ENCODE measurements around the gene TRERF1.

Gene TRERF1

DNA sequence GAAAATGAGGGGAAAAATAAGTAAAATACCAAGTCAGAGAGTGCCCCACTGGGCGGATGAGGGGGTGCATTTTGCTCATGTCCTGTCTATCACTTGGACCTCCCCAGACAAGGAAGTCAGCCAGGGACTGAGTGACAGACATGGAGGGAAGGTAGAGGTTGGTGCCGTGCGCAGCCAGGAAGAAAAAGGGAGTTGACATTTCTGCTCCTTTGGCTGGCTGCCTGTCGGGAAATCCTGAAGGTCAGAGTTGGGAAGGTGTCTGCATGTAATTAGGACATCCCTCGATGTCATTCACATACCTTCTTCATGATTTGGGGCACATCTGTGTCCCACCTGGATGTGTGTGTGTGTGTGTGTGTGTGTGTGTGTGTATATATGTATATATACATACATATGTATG, 269.6 kb downstream of the TRERF1 start:
- TF ChIP-seq, protein P1, sequence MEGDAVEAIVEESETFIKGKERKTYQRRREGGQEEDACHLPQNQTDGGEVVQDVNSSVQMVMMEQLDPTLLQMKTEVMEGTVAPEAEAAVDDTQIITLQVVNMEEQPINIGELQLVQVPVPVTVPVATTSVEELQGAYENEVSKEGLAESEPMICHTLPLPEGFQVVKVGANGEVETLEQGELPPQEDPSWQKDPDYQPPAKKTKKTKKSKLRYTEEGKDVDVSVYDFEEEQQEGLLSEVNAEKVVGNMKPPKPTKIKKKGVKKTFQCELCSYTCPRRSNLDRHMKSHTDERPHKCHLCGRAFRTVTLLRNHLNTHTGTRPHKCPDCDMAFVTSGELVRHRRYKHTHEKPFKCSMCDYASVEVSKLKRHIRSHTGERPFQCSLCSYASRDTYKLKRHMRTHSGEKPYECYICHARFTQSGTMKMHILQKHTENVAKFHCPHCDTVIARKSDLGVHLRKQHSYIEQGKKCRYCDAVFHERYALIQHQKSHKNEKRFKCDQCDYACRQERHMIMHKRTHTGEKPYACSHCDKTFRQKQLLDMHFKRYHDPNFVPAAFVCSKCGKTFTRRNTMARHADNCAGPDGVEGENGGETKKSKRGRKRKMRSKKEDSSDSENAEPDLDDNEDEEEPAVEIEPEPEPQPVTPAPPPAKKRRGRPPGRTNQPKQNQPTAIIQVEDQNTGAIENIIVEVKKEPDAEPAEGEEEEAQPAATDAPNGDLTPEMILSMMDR (conservative IDR thresholded peaks at IDR 0.05; ENCODE audit: low read depth, low read length) = no peak
- no peak overlapping the region for H3K4me3 ChIP-seq (ENCODE audit: low read length)
- DNase-seq (ENCODE audit: low read depth) = no peak

DNA sequence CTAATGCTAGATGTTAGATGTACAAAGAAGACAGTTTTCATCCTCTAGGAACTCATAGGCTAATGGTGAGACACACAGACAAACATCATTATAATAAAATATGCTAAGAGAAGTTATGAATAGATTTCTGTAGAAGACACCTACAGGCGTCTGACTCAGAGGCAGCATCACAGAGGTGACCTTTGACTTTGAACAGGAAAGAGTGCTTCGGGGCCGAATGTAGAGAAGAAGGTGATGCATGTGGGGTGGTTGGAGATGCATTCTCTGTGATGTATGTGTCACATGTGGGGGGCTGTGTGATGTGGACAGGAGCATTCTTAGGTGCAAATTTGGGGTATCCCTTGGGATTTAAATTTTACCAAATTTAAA, 271.8 kb downstream of the TRERF1 start:
- TF ChIP-seq, protein P1 (conservative IDR thresholded peaks at IDR 0.05; ENCODE audit: low read depth, low read length) = no peak
- no peak for DNase-seq (ENCODE audit: low read depth)
- no peak overlapping the region for H3K4me3 ChIP-seq (ENCODE audit: low read length)

DNA sequence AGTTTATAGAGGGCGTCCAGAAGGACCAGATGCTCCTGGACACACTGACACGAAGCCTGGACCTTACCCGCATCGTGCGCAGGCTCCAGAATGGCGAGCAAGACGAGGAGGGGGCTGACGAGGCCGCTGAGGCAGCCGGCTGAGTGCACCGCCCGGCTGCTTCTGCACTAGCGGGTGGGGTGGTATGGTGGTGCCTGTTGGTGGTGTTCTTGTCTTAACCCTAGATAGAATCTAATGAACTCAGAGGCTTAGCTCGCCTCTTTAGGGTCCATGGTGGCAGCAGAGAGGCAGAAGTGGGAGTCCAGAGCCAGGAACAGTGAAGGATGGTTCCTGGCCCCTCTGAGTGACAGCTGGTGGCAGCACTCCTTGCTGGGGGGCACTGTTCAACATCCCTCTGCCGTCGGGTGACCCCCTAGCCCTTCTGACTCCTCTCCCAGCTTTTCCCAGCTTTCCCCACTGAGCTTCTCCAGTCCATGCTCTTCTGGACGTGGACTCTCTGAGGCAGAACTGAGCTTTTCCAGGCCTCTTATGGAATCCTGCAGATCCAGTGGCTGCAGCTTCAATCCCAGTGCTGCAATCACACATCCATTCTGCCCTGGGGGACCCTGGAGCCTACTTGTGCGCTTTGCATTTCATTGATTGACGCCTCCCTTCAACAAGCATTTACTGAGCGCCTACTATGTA, 272.3 kb downstream of the TRERF1 start:
- H3K4me3 ChIP-seq (ENCODE audit: low read length) = no peak overlapping the region
- no peak for DNase-seq (ENCODE audit: low read depth)
- TF ChIP-seq, protein P1 (conservative IDR thresholded peaks at IDR 0.05; ENCODE audit: low read depth, low read length) = no peak

DNA sequence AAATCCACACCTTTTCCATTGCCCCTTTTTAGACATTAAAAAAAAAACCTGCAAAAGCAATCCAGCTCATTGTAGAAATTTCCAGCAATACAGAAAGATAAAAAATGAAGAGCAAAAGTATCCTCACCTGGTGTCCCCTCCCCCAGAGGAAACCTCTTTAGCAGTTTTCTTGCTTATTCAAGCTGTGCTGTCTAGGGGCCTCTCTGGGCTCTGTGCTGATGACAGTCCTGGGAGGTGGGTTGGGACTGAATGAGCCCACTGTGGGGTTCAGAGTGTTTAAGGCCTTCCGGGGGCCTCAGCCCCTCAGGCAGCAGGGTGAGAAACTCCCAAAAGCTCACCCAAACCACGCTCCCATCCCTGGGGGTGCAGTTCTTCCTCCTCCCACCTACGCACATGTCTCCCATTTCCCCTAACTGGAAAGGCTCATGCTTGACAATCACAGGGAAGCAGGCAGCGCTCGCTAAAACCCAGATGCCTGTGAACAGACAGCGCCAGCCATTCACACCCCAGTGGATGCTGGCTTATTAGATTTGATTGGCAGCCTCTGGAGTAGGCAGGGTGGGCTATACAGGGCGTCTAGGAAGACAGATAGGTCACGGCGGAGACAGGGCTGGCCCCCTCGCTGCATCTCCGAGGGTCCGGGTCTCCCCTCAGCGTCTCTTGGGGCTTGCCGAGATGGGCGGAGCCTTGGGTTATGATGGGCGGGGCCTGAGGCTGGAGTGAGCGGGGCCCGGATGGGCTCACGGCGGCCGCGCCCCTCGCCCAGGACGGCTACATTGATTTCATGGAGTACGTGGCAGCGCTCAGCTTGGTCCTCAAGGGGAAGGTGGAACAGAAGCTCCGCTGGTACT, 274.0 kb downstream of the TRERF1 start:
- TF ChIP-seq, protein P1 (conservative IDR thresholded peaks at IDR 0.05; ENCODE audit: low read depth, low read length) = no peak
- peak overlapping the region; percentile 41 for H3K4me3 ChIP-seq (ENCODE audit: low read length)
- no peak for DNase-seq (ENCODE audit: low read depth)

DNA sequence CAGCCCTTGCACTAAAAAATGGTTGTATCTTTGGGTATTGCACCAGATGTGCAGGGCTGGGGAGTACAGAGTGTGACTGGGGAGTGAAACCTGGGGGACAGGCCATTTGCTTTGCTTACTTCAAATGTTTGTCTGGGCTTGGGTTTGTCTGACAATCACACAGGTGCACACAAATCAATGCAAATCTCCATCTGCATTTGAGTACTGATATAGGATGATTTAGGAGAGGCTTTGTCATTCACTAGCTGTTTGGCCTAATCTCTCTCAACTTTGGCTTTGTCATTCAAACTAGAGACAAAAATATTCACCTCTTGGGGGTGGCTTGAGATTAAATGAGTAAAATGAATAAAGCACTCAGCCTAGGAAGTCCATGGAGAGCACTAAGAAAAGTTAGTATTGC, 274.7 kb downstream of the TRERF1 start:
- H3K4me3 ChIP-seq (ENCODE audit: low read length) = no peak overlapping the region
- TF ChIP-seq, protein P1 (conservative IDR thresholded peaks at IDR 0.05; ENCODE audit: low read depth, low read length) = no peak
- no peak for DNase-seq (ENCODE audit: low read depth)

DNA sequence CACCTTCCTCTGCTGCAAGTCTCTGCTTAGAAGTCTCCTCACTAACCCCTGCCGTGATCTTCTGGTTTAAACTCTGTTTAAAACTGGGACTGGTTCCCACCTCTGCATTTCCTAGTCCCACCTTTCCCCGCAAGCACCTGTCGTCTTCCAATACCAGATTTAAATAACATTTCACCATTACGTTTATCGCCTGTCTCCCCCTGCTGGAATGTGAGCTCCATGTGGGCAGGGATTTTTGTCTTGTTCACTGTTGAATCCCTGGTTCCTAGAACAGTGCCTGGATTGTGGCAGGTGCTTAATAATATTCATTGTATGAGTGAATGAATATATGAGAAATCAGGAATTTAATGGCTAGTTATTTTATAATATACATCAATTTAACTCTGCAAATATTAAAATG, 275.9 kb downstream of the TRERF1 start:
- H3K4me3 ChIP-seq (ENCODE audit: low read length) = no peak overlapping the region
- no peak for DNase-seq (ENCODE audit: low read depth)
- TF ChIP-seq, protein P1 (conservative IDR thresholded peaks at IDR 0.05; ENCODE audit: low read depth, low read length) = peak; percentile 38

All from retinal pigment epithelial cell (primary cell).